OCI-M2 (cell line): ENCODE results near the gene SSTR4.
"Not testable (repeated sequence)": the region's sequence is repeated elsewhere in the genome, so short reads cannot be mapped to it uniquely, and the experiment has no call there.

Experiments
- DNase-seq: peaks from one replicate; lab custom pipeline; 2025; ENCODE audit not compliant: unreplicated experiment; lab: John Stamatoyannopoulos, UW

SSTR4 gene, protein sequence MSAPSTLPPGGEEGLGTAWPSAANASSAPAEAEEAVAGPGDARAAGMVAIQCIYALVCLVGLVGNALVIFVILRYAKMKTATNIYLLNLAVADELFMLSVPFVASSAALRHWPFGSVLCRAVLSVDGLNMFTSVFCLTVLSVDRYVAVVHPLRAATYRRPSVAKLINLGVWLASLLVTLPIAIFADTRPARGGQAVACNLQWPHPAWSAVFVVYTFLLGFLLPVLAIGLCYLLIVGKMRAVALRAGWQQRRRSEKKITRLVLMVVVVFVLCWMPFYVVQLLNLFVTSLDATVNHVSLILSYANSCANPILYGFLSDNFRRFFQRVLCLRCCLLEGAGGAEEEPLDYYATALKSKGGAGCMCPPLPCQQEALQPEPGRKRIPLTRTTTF

DNA sequence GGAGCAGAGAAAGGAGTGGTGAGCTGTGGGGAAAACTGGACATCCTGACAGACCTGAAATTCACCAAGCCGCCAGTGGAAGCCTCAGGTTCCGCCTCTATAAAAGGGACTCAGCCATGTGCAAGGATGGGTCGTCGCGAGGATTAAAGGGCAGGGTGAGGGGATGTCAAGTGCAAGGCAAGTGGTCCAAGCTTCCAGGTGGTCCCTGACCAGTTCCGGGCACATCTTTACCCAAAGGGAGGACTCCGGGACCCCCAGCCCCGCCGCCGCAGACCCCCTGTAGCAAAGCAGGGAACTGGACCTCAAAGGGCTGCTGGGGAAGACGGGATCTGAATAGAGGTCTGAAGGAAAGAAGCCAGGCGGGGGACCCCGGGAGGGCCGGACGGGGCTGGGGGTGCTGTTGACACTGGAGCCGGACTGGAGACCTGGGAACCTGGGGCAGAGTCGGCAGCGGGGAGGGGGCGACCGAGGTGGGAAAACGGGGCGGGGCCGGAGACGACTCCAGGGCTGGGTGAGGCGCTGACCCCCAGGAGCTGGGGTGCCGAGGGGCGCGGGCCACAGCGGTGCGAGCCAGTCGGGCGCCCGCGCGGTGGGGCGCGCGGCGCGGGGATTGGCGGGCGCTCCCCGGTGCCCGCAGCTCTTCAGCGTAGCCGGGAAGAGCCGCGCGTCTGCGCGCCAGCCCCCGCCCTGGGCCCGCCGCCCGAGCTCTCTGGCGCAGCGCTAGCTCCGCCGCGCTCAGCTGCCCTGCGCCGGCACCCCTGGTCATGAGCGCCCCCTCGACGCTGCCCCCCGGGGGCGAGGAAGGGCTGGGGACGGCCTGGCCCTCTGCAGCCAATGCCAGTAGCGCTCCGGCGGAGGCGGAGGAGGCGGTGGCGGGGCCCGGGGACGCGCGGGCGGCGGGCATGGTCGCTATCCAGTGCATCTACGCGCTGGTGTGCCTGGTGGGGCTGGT, at the start of gene SSTR4:
TSS of gene SSTR4 (plus strand) at position 592 of the 951 bp plus-strand sequence. CDS start at position 764, 172 bp downstream.
- DNase-seq = no peak

DNA sequence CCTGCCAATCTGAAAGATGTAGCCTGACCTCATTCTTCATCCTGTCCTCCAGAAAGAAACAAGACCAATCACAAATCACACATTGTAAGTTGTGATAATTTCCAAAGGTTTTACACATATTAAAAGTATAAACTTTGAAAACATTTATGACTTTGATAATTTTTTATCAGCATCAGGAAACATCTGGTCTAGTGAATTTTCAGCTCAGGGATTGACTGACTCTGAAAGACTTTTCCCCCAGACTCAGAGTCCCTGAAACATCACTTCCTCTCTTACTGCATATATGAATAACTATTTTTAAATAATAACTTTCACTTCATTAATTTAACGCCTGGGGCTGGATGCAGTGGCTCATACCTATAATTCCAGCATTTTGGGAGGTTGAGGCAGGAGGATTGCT, 48.5 kb upstream of the SSTR4 start:
- DNase-seq = no peak

GRCh38 chr20:22991424-22991823, 43.7 kb upstream of the SSTR4 start:
- not testable (repeated sequence) for DNase-seq

DNA sequence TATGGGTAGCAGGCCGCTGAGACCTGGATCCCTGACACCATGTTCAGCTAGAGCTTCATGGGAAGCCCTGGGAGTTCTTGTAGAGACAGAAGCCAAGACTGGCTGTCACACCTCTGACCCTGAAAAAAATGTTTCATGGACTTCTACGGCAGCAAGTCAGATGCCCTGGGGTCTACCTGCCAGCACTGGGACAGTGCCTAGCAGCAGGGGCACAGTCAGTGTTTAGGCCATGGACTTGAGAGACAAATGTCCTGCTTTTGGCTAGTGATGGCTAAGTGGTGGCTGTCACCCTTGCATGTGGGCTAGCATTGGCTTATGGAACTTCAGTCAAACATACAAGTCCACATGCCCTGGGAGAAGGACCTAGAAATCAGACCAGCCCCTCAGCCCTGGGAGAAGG, 41.3 kb upstream of the SSTR4 start:
- no peak for DNase-seq

DNA sequence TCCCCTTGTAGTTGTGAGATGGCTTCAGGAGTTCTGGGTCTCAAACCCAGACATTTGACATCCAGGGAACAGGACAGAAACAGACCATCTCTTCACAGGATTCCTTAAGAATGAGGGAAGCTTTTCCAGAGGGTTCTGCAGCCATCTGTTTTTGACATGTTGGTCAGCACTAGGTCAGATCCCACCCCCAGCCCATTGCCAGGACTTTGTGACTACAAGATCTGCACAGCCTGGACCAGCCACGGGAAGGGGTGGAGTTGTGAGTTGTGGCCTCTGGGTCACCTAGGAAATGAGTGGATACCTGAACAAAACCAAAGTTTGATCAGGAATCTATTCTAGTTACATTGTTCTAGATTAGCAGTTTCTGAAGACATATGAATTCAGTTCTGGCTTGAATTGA, 39.2 kb upstream of the SSTR4 start:
- DNase-seq = no peak

- DNase-seq = no peak
Measured at GRCh38 chr20:22998476-22998875, 36.6 kb upstream of the SSTR4 start.

- no peak for DNase-seq
Measured at GRCh38 chr20:22999756-23000155, 35.4 kb upstream of the SSTR4 start.

- DNase-seq = no peak
Measured at GRCh38 chr20:23000232-23000947, 34.7 kb upstream of the SSTR4 start.

GRCh38 chr20:23002276-23002675, 32.8 kb upstream of the SSTR4 start:
- DNase-seq = no peak

GRCh38 chr20:23003077-23003635, 32.0 kb upstream of the SSTR4 start:
- DNase-seq = no peak

DNA sequence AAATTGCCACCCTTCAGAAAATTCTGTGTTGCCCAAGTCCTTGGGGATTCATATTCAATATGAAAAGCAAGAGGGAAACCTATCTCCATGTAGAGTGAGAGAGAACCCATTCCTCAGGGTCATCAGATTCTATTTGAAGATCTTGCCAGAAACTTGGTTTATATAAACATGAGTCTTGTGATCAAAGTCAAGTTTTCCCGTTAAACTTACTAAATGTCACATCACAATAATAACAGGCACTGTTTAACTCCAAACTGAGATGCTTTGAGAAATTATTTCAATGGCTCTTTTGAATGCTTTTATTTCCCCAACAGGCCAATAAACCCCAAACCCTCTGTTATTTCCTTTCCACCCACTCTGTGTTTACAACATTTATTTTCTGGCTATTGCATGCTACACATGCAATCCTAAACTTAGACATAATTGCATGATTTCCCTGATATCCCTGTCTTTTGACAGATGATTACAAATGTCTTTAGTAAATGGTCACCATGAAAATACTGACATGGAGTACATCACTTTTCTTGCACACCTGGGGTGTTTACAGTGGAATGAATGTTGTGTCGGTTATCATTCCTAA, 31.1 kb upstream of the SSTR4 start:
- DNase-seq = no peak

DNA sequence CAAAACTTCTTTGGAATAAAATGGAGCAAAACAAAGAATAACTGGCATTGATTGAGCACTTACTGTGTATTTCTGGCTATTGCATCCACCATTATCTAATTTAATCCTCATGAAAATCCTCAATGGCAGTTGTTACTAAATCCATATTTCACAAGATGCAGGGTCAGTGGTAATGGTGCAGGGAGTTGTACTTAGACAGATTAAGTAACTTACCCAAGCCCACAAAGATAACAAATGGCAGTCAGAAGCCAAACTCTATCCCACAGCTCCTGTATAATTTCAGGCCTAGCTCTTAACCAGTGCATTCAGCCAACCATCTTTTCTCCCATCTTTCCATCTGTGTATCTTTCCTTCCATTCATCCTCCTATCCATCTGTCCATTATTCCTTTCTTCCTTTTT, 29.3 kb upstream of the SSTR4 start:
- DNase-seq = no peak

- DNase-seq = no peak
Measured at GRCh38 chr20:23007462-23007861, 27.6 kb upstream of the SSTR4 start.

- DNase-seq = no peak
Measured at GRCh38 chr20:23007886-23008655, 27.0 kb upstream of the SSTR4 start.

- DNase-seq = no peak
Measured at GRCh38 chr20:23008667-23009066, 26.4 kb upstream of the SSTR4 start.

GRCh38 chr20:23009636-23010035, 25.5 kb upstream of the SSTR4 start:
- DNase-seq = no peak

DNA sequence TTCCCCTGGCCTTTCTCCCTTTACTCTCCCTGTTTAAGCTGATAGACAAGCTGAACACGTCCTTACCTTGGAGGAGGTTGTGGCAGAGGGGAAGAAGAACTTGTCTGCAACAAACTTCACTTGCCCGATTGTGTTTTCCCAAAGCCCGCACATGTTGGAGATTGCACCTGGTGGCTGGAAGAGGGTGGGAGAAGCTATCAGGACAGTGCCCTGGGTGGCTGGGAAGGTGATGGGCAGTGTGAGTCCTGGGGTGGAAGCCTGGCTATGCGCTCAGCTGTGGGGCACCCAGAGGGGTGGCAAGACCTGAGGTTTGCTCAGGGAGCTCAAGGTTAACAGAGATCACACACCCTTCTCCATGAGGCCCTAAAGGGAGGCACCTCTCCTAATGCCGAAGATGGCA, 25.0 kb upstream of the SSTR4 start:
- DNase-seq = no peak

GRCh38 chr20:23011008-23011721, 23.9 kb upstream of the SSTR4 start:
- no peak for DNase-seq

GRCh38 chr20:23013429-23013828, 21.7 kb upstream of the SSTR4 start:
- DNase-seq = no peak
